H1 (cell line): ENCODE data around the gene SEC14L3. TPM values are rescaled to one million over a fixed set of nuclear protein-coding genes. Genes with fewer than 3 reads are reported as not detected.

Source experiments
- CTCF ChIA-PET: fragments of 300-600 bp; sonication (Branson Sonifier 250); formaldehyde crosslinking; loops from one replicate; lab custom pipeline; 2021; ENCODE audit not compliant: partially characterized antibody; lab: Charles Lee
- POLR2A ChIA-PET: fragments of 300-600 bp; sonication (Branson Sonifier 250); formaldehyde crosslinking; loops from one replicate; lab custom pipeline; 2021; ENCODE audit warnings: inconsistent platforms; ENCODE audit not compliant: partially characterized antibody; lab: Charles Lee
- DNase-seq, 2 experiments: peaks; one replicate each; pipeline versions ENCODE4 v3.0.0 to v3.0.0-alpha.2; 2010 to 2022; ENCODE audit warnings: low spot score in 2 of 2, low read depth in 1 of 2, mixed read lengths in 1 of 2
- FAIRE-seq: peaks from 2 replicates; lab custom pipeline; 2011; peaks lifted over from hg19 to GRCh38; lab: Jason Lieb, UNC
- H2AFZ ChIP-seq: 2 replicates; pipeline ENCODE4 v1.8.1; 2012; ENCODE audit warnings: low read length, inconsistent platforms
- H2AK5ac ChIP-seq: 2 replicates; pipeline ENCODE4 v1.6.1; 2013; ENCODE audit warnings: low read depth, low read length
- H2BK120ac ChIP-seq: replicated peaks from 2 replicates; pipeline ENCODE3; 2013; ENCODE audit warnings: low read depth, low read length, inconsistent platforms
- H2BK12ac ChIP-seq: 2 replicates; pipeline ENCODE4 v1.6.1; 2013; ENCODE audit warnings: low read depth, low read length
- H2BK15ac ChIP-seq: 2 replicates; pipeline ENCODE4 v1.6.1; 2013; ENCODE audit warnings: low read length
- H2BK20ac ChIP-seq: 2 replicates; pipeline ENCODE4 v1.6.1; 2013; ENCODE audit warnings: low read length
- H2BK5ac ChIP-seq: 2 replicates; pipeline ENCODE4 v1.6.1; 2013; ENCODE audit warnings: low read depth, low read length
- H3K14ac ChIP-seq: 2 replicates; pipeline ENCODE4 v1.6.1; 2013; ENCODE audit warnings: inconsistent platforms; ENCODE audit not compliant: insufficient read length
- H3K18ac ChIP-seq: 2 replicates; pipeline ENCODE4 v1.6.1; 2013; ENCODE audit warnings: low read length; ENCODE audit errors: extremely low read depth
- H3K23ac ChIP-seq: 2 replicates; pipeline ENCODE4 v1.6.1; 2013; ENCODE audit warnings: inconsistent platforms; ENCODE audit not compliant: insufficient read length
- H3K23me2 ChIP-seq: 2 replicates; pipeline ENCODE4 v1.6.1; 2013; ENCODE audit warnings: low read depth, low read length
- H3K27ac ChIP-seq: 2 replicates; pipeline ENCODE4 v1.6.1; 2011; ENCODE audit warnings: low read depth, low read length, inconsistent platforms
- H3K27me3 ChIP-seq, 4 experiments: replicated peaks in 1 of 4; 1 replicate in 1 of 4; 2 replicates in 3 of 4; pipeline versions ENCODE4 v1.6.1 to v1.8.1; 2011 to 2013; ENCODE audit warnings: low read length in 3 of 4, mild to moderate bottlenecking in 3 of 4, inconsistent platforms in 2 of 4, mixed read lengths in 2 of 4, moderate library complexity in 1 of 4; ENCODE audit not compliant: control insufficient read depth in 3 of 4, insufficient read depth in 3 of 4; ENCODE audit errors: extremely low read depth in 1 of 4
- H3K36me3 ChIP-seq, 4 experiments: 2 replicates each; pipeline versions ENCODE4 v1.6.1 to v1.8.1; 2011 to 2013; ENCODE audit warnings: mild to moderate bottlenecking in 4 of 4, low read length in 3 of 4, moderate library complexity in 2 of 4, control low read depth in 1 of 4, inconsistent platforms in 1 of 4; ENCODE audit not compliant: insufficient read depth in 4 of 4, control insufficient read depth in 2 of 4
- H3K4ac ChIP-seq: replicated peaks from 2 replicates; pipeline ENCODE3; 2013; ENCODE audit warnings: low read length, low read depth, mixed read lengths, inconsistent platforms; ENCODE audit not compliant: insufficient read length
- H3K4me1 ChIP-seq, 4 experiments: replicated peaks in 1 of 4; 1 replicate in 1 of 4; 2 replicates in 3 of 4; pipeline versions ENCODE4 v1.6.1 to v1.8.1; 2011 to 2013; ENCODE audit warnings: low read length in 3 of 4, inconsistent platforms in 2 of 4, mixed read lengths in 1 of 4; ENCODE audit not compliant: insufficient read depth in 4 of 4, control insufficient read depth in 3 of 4
- H3K4me2 ChIP-seq, 2 experiments: 2 replicates each; pipeline versions ENCODE4 v1.6.1 to v1.8.1; 2011 to 2013; ENCODE audit warnings: low read depth in 2 of 2, low read length in 2 of 2, control low read depth in 1 of 2, inconsistent platforms in 1 of 2, mild to moderate bottlenecking in 1 of 2; ENCODE audit not compliant: insufficient read depth in 1 of 2
- H3K4me3 ChIP-seq, 4 experiments: fragments of 200-600, 300-600 bp in 1 of 4; sonication (generic), shearing (Covaris generic), sonication (Bioruptor Twin) in 1 of 4; 2 replicates each; pipeline versions ENCODE4 v1.5.1 to v1.8.1; 2011 to 2016; ENCODE audit warnings: low read length in 4 of 4, low read depth in 3 of 4, control low read depth in 2 of 4, inconsistent platforms in 2 of 4, mild to moderate bottlenecking in 2 of 4, mixed read lengths in 1 of 4, moderate library complexity in 1 of 4; ENCODE audit not compliant: insufficient read depth in 2 of 4; ENCODE audit errors: extremely low read depth in 1 of 4
- H3K56ac ChIP-seq: replicated peaks from 2 replicates; pipeline ENCODE3; 2013; ENCODE audit warnings: low read depth, mild to moderate bottlenecking, mixed read lengths, low read length, inconsistent platforms; ENCODE audit not compliant: insufficient read length
- H3K79me1 ChIP-seq: 2 replicates; pipeline ENCODE4 v1.6.1; 2013; ENCODE audit warnings: low read depth, low read length, control low read depth
- H3K79me2 ChIP-seq, 2 experiments: 2 replicates each; pipeline versions ENCODE4 v1.6.1 to v1.8.1; 2012 to 2013; ENCODE audit warnings: low read length in 2 of 2, mild to moderate bottlenecking in 2 of 2, inconsistent platforms in 1 of 2; ENCODE audit not compliant: insufficient read depth in 2 of 2, control insufficient read depth in 1 of 2
- H3K9ac ChIP-seq, 4 experiments: replicated peaks in 1 of 4; 1 replicate in 1 of 4; 2 replicates in 3 of 4; pipeline versions ENCODE4 v1.6.1 to v1.8.1; 2011 to 2013; ENCODE audit warnings: low read depth in 3 of 4, low read length in 3 of 4, control low read depth in 2 of 4, mild to moderate bottlenecking in 2 of 4, moderate library complexity in 2 of 4, inconsistent platforms in 1 of 4; ENCODE audit errors: extremely low read depth in 1 of 4
- H3K9me3 ChIP-seq, 2 experiments: 2 replicates each; pipeline versions ENCODE4 v1.6.1 to v1.8.1; 2012 to 2013; ENCODE audit warnings: mild to moderate bottlenecking in 2 of 2, moderate library complexity in 2 of 2, control low read depth in 1 of 2, inconsistent platforms in 1 of 2, low read depth in 1 of 2, low read length in 1 of 2, mixed read lengths in 1 of 2; ENCODE audit not compliant: insufficient read depth in 2 of 2
- H4K20me1 ChIP-seq, 2 experiments: replicated peaks in 1 of 2; 2 replicates each; pipeline versions ENCODE3 to v1.8.1; 2011 to 2013; ENCODE audit warnings: inconsistent platforms in 2 of 2, low read length in 2 of 2, mild to moderate bottlenecking in 1 of 2; ENCODE audit not compliant: insufficient read depth in 2 of 2, control insufficient read depth in 1 of 2
- H4K5ac ChIP-seq: 2 replicates; pipeline ENCODE4 v1.6.1; 2013; ENCODE audit warnings: low read length, low read depth, mixed read lengths, inconsistent platforms; ENCODE audit not compliant: insufficient read length
- H4K8ac ChIP-seq: 2 replicates; pipeline ENCODE4 v1.8.0; 2013; ENCODE audit warnings: mild to moderate bottlenecking, moderate library complexity, low read length, inconsistent platforms; ENCODE audit not compliant: insufficient read depth; ENCODE audit errors: extremely low read depth
- H4K91ac ChIP-seq: replicated peaks from 2 replicates; pipeline ENCODE3; 2013; ENCODE audit warnings: low read length, mixed read lengths, inconsistent platforms; ENCODE audit not compliant: insufficient read length
- ATF3 ChIP-seq: IDR thresholded peaks from 2 replicates; pipeline ENCODE4 v1.6.1; 2011; ENCODE audit warnings: low read depth, mild to moderate bottlenecking, low read length; ENCODE audit not compliant: insufficient read depth
- BCL11A ChIP-seq, 2 experiments: IDR thresholded peaks; one replicate each; pipeline ENCODE4 v1.6.1; 2011; ENCODE audit warnings: low read depth in 2 of 2, low read length in 2 of 2, mild to moderate bottlenecking in 2 of 2
- CREB1 ChIP-seq: IDR thresholded peaks from 2 replicates; pipeline ENCODE4 v1.6.1; 2012; ENCODE audit warnings: inconsistent platforms
- CTBP2 ChIP-seq: IDR thresholded peaks from 2 replicates; pipeline ENCODE4 v1.7.0; 2011; ENCODE audit warnings: borderline replicate concordance, mild to moderate bottlenecking, moderate library complexity, mixed read lengths, low read length; ENCODE audit not compliant: insufficient read depth, insufficient read length
- SP4 ChIP-seq: IDR thresholded peaks from 2 replicates; pipeline ENCODE4 v1.6.1; 2012; ENCODE audit warnings: low read length, inconsistent platforms
- WGBS, 2 experiments: shearing (Covaris generic) in 1 of 2; methylation state at CpG; one replicate each; pipeline versions ENCODE4 v1.1.6 to v1.1.7; 2013 to 2015; ENCODE audit warnings: low lambda C conversion rate in 2 of 2, mixed read lengths in 2 of 2, inconsistent platforms in 1 of 2, low coverage in 1 of 2, missing lambda C conversion rate in 1 of 2; ENCODE audit not compliant: insufficient replicate concordance in 2 of 2, insufficient coverage in 1 of 2, insufficient read length in 1 of 2; ENCODE audit errors: extremely low coverage in 1 of 2, missing lambda C conversion rate in 1 of 2; 5-methylcytosine and 5-hydroxymethylcytosine counted together
- polyA plus RNA-seq, 7 experiments: library from polyadenylated mRNA; depleted of rRNA in 3 of 7; stranded (reverse) in 5 of 7; unstranded in 2 of 7; fragments of >200 nt in 5 of 7; fragments of 200-250 nt in 2 of 7; gene quantifications; 1 replicate in 5 of 7; 2 replicates in 1 of 7; 4 replicates in 1 of 7; pipeline versions ENCODE4 v1.2.1 to v1.2.3, GENCODE V29; 2011 to 2013; ENCODE audit warnings: missing spikeins in 2 of 7, mixed read lengths in 2 of 7
- total RNA-seq: library from RNA; stranded (reverse); fragmentation: NEBNext Ultra II Directional; extraction: Animal tissue kit (Norgen Biotek cat#: 25700); gene quantifications from 2 replicates; pipeline ENCODE4 v1.2.1, GENCODE V29; 2021

Gene SEC14L3
- total and polyA plus RNA-seq, 2 of the 8 experiments (the other 6 are each of a cell fraction or from before 2014, with no cell fraction given) = not detected

GRCh38 chr22:30519842-30520425, 48.1 kb upstream of the SEC14L3 start:
- H3K23ac ChIP-seq = no peak overlapping the region
- H3K23me2 ChIP-seq = no peaks in the 10 kb centered on the region
- H4K20me1 ChIP-seq = no peaks in the 10 kb centered on the region
- H3K4ac ChIP-seq = no peak overlapping the region
- no peak overlapping the region for H2BK12ac ChIP-seq
- no peak overlapping the region for H4K5ac ChIP-seq
- no peak overlapping the region for H2BK20ac ChIP-seq
- FAIRE-seq (no peak), DNase-seq (no peak)
- H4K8ac ChIP-seq = no peak overlapping the region
- no peak overlapping the region for H3K4me2 ChIP-seq
- H2BK120ac ChIP-seq = no peak overlapping the region
- no peak overlapping the region for H4K91ac ChIP-seq
- no peak overlapping the region for H3K4me3 ChIP-seq
- CTCF ChIA-PET = interaction anchor here (1.2 to 1.5 kb wide), 3 partner anchors 9 to 74 kb away, joined by 3 to 9 read pairs (median 4); no protein-coding TSS in a partner anchor
- no peak overlapping the region for H2BK15ac ChIP-seq
- WGBS, 2 experiments = 94% methylated on average over 7 of the region's 7 CpGs; no CpG with 5 or more reads in 1 of the 2 experiments
- no peak overlapping the region for H2AK5ac ChIP-seq
- no peaks in the 10 kb centered on the region for H3K4me1 ChIP-seq
- H3K79me2 ChIP-seq = no peaks in the 10 kb centered on the region
- no peak overlapping the region for H2AFZ ChIP-seq
- H2BK5ac ChIP-seq = no peak overlapping the region
- POLR2A ChIA-PET = no interaction called here
- H3K9ac ChIP-seq = no peak overlapping the region
- no peak overlapping the region for H3K18ac ChIP-seq
- no peak overlapping the region for H3K56ac ChIP-seq
- H3K14ac ChIP-seq = no peak overlapping the region
- H3K9me3 ChIP-seq = no peaks in the 10 kb centered on the region
- TF ChIP-seq ATF3 (no peak), BCL11A (IDR thresholded peaks at IDR 0.05; ENCODE audit: low read depth in 2 of 2, low read length in 2 of 2) (no peak), CTBP2 (no peak), SP4 (no peak), CREB1 (no peak)
- no peak overlapping the region for H3K27ac ChIP-seq
- H3K36me3 ChIP-seq = no peaks in the 10 kb centered on the region
- no peaks in the 10 kb centered on the region for H3K79me1 ChIP-seq
- H3K27me3 ChIP-seq = no peaks in the 10 kb centered on the region
